ENCODE results near the gene NRAP.

DNA sequence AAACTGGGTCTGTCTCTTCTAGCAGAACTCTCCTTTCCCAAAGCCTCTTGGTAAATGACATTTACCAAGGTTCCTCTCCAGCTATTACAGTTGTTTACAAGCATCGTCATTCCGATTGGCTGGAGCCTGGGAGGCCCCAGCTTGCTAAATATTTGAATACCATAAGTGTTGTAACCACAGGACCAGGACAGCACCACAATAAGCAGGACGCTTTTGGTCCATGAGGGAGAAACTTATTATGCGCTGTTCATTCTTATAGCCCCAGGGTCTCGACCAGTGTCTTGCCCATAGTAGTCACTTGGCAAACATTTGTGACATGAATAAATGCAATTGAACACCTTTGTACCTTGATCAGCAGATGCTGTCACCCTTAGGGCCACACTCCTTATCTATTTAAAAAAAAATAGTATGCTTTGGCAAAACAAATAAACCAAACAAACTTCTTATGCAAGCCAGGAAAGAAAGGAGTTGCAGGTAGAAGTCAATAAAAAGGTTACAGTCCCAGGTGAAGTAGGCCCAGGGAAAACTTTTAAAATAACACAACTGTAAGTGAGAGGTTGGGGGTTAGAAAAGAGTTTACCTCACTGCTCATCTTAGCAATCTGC is 32.8 kb downstream of the NRAP start:
- no peak for TF ChIP-seq EGR1 (IDR thresholded peaks at IDR 0.05)
- TF ChIP-seq, protein P1, sequence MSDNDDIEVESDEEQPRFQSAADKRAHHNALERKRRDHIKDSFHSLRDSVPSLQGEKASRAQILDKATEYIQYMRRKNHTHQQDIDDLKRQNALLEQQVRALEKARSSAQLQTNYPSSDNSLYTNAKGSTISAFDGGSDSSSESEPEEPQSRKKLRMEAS (IDR thresholded peaks at IDR 0.05), result no peak
- TF ChIP-seq YY1 (IDR thresholded peaks at IDR 0.05; ENCODE audit: low read depth), result no peak
- TF ChIP-seq TEAD4 (IDR thresholded peaks at IDR 0.05), result no peak
- TF ChIP-seq, protein P2, sequence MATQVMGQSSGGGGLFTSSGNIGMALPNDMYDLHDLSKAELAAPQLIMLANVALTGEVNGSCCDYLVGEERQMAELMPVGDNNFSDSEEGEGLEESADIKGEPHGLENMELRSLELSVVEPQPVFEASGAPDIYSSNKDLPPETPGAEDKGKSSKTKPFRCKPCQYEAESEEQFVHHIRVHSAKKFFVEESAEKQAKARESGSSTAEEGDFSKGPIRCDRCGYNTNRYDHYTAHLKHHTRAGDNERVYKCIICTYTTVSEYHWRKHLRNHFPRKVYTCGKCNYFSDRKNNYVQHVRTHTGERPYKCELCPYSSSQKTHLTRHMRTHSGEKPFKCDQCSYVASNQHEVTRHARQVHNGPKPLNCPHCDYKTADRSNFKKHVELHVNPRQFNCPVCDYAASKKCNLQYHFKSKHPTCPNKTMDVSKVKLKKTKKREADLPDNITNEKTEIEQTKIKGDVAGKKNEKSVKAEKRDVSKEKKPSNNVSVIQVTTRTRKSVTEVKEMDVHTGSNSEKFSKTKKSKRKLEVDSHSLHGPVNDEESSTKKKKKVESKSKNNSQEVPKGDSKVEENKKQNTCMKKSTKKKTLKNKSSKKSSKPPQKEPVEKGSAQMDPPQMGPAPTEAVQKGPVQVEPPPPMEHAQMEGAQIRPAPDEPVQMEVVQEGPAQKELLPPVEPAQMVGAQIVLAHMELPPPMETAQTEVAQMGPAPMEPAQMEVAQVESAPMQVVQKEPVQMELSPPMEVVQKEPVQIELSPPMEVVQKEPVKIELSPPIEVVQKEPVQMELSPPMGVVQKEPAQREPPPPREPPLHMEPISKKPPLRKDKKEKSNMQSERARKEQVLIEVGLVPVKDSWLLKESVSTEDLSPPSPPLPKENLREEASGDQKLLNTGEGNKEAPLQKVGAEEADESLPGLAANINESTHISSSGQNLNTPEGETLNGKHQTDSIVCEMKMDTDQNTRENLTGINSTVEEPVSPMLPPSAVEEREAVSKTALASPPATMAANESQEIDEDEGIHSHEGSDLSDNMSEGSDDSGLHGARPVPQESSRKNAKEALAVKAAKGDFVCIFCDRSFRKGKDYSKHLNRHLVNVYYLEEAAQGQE (IDR thresholded peaks at IDR 0.05; ENCODE audit: low read depth), result no peak
- no peak for TF ChIP-seq CREB1 (IDR thresholded peaks at IDR 0.05; ENCODE audit: low read depth)
- no peak for TF ChIP-seq TAF1 (IDR thresholded peaks at IDR 0.05; ENCODE audit: low read depth)
- no peak for TF ChIP-seq RAD21 (IDR thresholded peaks at IDR 0.05; ENCODE audit: low read depth)
- no peak for TF ChIP-seq EP300 (IDR thresholded peaks at IDR 0.05; ENCODE audit: borderline replicate concordance)
- no peak for TF ChIP-seq CEBPB (IDR thresholded peaks at IDR 0.05)
- TF ChIP-seq NFIC (IDR thresholded peaks at IDR 0.05), result no peak
- TF ChIP-seq TCF12 (IDR thresholded peaks at IDR 0.05; ENCODE audit: low read depth), result no peak
- no peak for TF ChIP-seq ZBTB7A (IDR thresholded peaks at IDR 0.05; ENCODE audit: low read depth)
- TF ChIP-seq, protein P3, sequence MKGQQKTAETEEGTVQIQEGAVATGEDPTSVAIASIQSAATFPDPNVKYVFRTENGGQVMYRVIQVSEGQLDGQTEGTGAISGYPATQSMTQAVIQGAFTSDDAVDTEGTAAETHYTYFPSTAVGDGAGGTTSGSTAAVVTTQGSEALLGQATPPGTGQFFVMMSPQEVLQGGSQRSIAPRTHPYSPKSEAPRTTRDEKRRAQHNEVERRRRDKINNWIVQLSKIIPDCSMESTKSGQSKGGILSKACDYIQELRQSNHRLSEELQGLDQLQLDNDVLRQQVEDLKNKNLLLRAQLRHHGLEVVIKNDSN (IDR thresholded peaks at IDR 0.05), result no peak

Data from Ishikawa (cell line).